ENCODE data around the gene MRPS9. TPM values are rescaled to one million over a fixed set of nuclear protein-coding genes. Genes with fewer than 3 reads are reported as not detected.

MRPS9 gene
- 17.8 and 30.4 TPM in 2 replicates for total RNA-seq (ENCODE audit: low replicate concordance)

- DNase-seq (ENCODE audit: low read depth): peak; percentile 95
- TF ChIP-seq CTCF (IDR thresholded peaks at IDR 0.05; ENCODE audit: insufficient read depth, low read length): no peak
- H3K4me3 ChIP-seq (ENCODE audit: low read depth, low read length): peak within 1 kb of the TSS; percentile 97
Observed at GRCh38 chr2:105037572-105038382, at the start of gene MRPS9. MRPS9 (plus strand) TSS chr2:105038069; CDS start chr2:105038093, 24 bp downstream.

- H3K4me3 ChIP-seq (ENCODE audit: low read depth, low read length): no peak overlapping the region
- TF ChIP-seq CTCF (IDR thresholded peaks at IDR 0.05; ENCODE audit: insufficient read depth, low read length): no peak
- DNase-seq (ENCODE audit: low read depth): no peak
Observed at GRCh38 chr2:105005181-105005951, 32.5 kb upstream of the MRPS9 start.

- no peak for DNase-seq (ENCODE audit: low read depth)
- TF ChIP-seq CTCF (IDR thresholded peaks at IDR 0.05; ENCODE audit: insufficient read depth, low read length): no peak
- no peak overlapping the region for H3K4me3 ChIP-seq (ENCODE audit: low read depth, low read length)
Observed at GRCh38 chr2:105007367-105007766, 30.5 kb upstream of the MRPS9 start.

- H3K4me3 ChIP-seq (ENCODE audit: low read depth, low read length): no peak overlapping the region
- no peak for DNase-seq (ENCODE audit: low read depth)
- TF ChIP-seq CTCF (IDR thresholded peaks at IDR 0.05; ENCODE audit: insufficient read depth, low read length): no peak
Observed at GRCh38 chr2:105032476-105032875, 5.4 kb upstream of the MRPS9 start.

GRCh38 chr2:105034170-105034569 lies 3.7 kb upstream of the MRPS9 start:
- TF ChIP-seq CTCF (IDR thresholded peaks at IDR 0.05; ENCODE audit: insufficient read depth, low read length): no peak
- DNase-seq (ENCODE audit: low read depth): no peak
- no peak overlapping the region for H3K4me3 ChIP-seq (ENCODE audit: low read depth, low read length)

- peak; percentile 10 for DNase-seq (ENCODE audit: low read depth)
- TF ChIP-seq CTCF (IDR thresholded peaks at IDR 0.05; ENCODE audit: insufficient read depth, low read length): no peak
- H3K4me3 ChIP-seq (ENCODE audit: low read depth, low read length): peak overlapping the region; percentile 97
Observed at GRCh38 chr2:105038383-105039061, 653 bp downstream of the MRPS9 start.
